Liver (tissue), 9 donors: ENCODE data around the gene MYOM1. TPM values are rescaled to one million over a fixed set of nuclear protein-coding genes. Genes with fewer than 3 reads are reported as not detected.

Experiments used
- DNase-seq: peaks from one replicate; pipeline ENCODE4 v3.0.0-alpha.2; 2017; ENCODE audit warnings: low spot score
- H3K27ac ChIP-seq, 2 donors: one replicate each; pipeline ENCODE4 v1.7.0; 2013; ENCODE audit warnings: inconsistent platforms in 2 of 2, low read length in 2 of 2, control low read depth in 1 of 2, low read depth in 1 of 2, mild to moderate bottlenecking in 1 of 2
- H3K27me3 ChIP-seq, 4 donors: one replicate each; pipeline versions ENCODE4 v1.6.1 to v1.7.0; 2013; ENCODE audit warnings: low read length in 3 of 4, inconsistent platforms in 1 of 4, mild to moderate bottlenecking in 1 of 4, moderate library complexity in 1 of 4; ENCODE audit not compliant: control insufficient read depth in 4 of 4, insufficient read depth in 4 of 4
- H3K36me3 ChIP-seq, 4 donors: one replicate each; pipeline versions ENCODE4 v1.6.1 to v1.7.0; 2013; ENCODE audit warnings: low read length in 3 of 4, mild to moderate bottlenecking in 3 of 4, low read depth in 1 of 4, moderate library complexity in 1 of 4; ENCODE audit not compliant: control insufficient read depth in 4 of 4, insufficient read depth in 3 of 4
- H3K4me1 ChIP-seq, 4 donors: one replicate each; pipeline versions ENCODE4 v1.6.1 to v1.7.0; 2013; ENCODE audit warnings: low read length in 3 of 4, mild to moderate bottlenecking in 3 of 4, moderate library complexity in 1 of 4; ENCODE audit not compliant: control insufficient read depth in 4 of 4, insufficient read depth in 4 of 4
- H3K4me3 ChIP-seq, 3 donors: one replicate each; pipeline versions ENCODE4 v1.6.1 to v1.7.0; 2013; ENCODE audit warnings: low read length in 3 of 3, control low read depth in 1 of 3, low read depth in 1 of 3, mild to moderate bottlenecking in 1 of 3
- H3K9ac ChIP-seq, 2 donors: one replicate each; pipeline ENCODE4 v1.7.0; 2013; ENCODE audit warnings: low read length in 2 of 2, mild to moderate bottlenecking in 2 of 2, moderate library complexity in 2 of 2, control low read depth in 1 of 2, low read depth in 1 of 2
- H3K9me3 ChIP-seq, 4 donors: one replicate each; pipeline versions ENCODE4 v1.6.1 to v1.7.0; 2013; ENCODE audit warnings: low read length in 3 of 4; ENCODE audit not compliant: control insufficient read depth in 4 of 4
- EGR1 ChIP-seq, 2 donors: IDR thresholded peaks; 2 replicates each; pipeline ENCODE4 v1.6.1; 2016 to 2018; ENCODE audit warnings: antibody characterized with exemption in 2 of 2, low read depth in 2 of 2
- FOXA1 ChIP-seq: IDR thresholded peaks from 2 replicates; pipeline ENCODE4 v1.6.1; 2016; ENCODE audit warnings: antibody characterized with exemption
- FOXA2 ChIP-seq: IDR thresholded peaks from 2 replicates; pipeline ENCODE4 v1.6.1; 2016; ENCODE audit warnings: antibody characterized with exemption
- HNF4A ChIP-seq, 2 donors: conservative IDR thresholded peaks; 2 replicates each; pipeline ENCODE4 v1.6.1; 2016; ENCODE audit warnings: antibody characterized with exemption in 2 of 2, mild to moderate bottlenecking in 2 of 2
- HNF4G ChIP-seq: IDR thresholded peaks from 2 replicates; pipeline ENCODE4 v1.6.1; 2016; ENCODE audit warnings: antibody characterized with exemption
- JUND ChIP-seq, 2 donors: IDR thresholded peaks; 2 replicates each; pipeline ENCODE4 v1.6.1; 2016; ENCODE audit warnings: antibody characterized with exemption in 2 of 2
- NR2F2 ChIP-seq: IDR thresholded peaks from 2 replicates; pipeline ENCODE4 v1.6.1; 2016; ENCODE audit warnings: antibody characterized with exemption
- RAD21 ChIP-seq, 2 donors: IDR thresholded peaks; 2 replicates each; pipeline ENCODE4 v1.6.1; 2016; ENCODE audit warnings: antibody characterized with exemption in 2 of 2, mild to moderate bottlenecking in 2 of 2
- RXRA ChIP-seq, 2 donors: IDR thresholded peaks; 2 replicates each; pipeline ENCODE4 v1.6.1; 2017 to 2018; ENCODE audit warnings: antibody characterized with exemption in 2 of 2, mild to moderate bottlenecking in 1 of 2
- SP1 ChIP-seq: IDR thresholded peaks from 2 replicates; pipeline ENCODE4 v1.6.1; 2018; ENCODE audit warnings: antibody characterized with exemption, mild to moderate bottlenecking
- TAF1 ChIP-seq: conservative IDR thresholded peaks from 2 replicates; pipeline ENCODE4 v1.6.1; 2016; ENCODE audit warnings: antibody characterized with exemption, mild to moderate bottlenecking
- YY1 ChIP-seq: IDR thresholded peaks from 2 replicates; pipeline ENCODE4 v1.6.1; 2016; ENCODE audit warnings: antibody characterized with exemption, mild to moderate bottlenecking
- WGBS: extraction: QIAGEN DNeasy Blood & Tissue Kit; methylation state at CpG from one replicate; pipeline ENCODE4 v1.1.7; 2013; 5-methylcytosine and 5-hydroxymethylcytosine counted together
- polyA plus RNA-seq, 2 donors: library from polyadenylated mRNA; stranded (reverse) in 1 of 2; unstranded in 1 of 2; fragments of 200-250 nt in 1 of 2; fragments of >200 nt in 1 of 2; fragmentation: Nextera tagmentation in 1 of 2; extraction: Ambion mirVana in 1 of 2; gene quantifications; one replicate each; pipeline versions ENCODE4 v1.2.1 to v1.2.3, GENCODE V29; 2013 to 2015
- total RNA-seq, 2 donors: library from RNA; depleted of rRNA; stranded (reverse); fragments of >200 nt; gene quantifications; one replicate each; pipeline ENCODE4 v1.2.3, GENCODE V29; 2014
- TF ChIP-seq, protein P1 (sequence below): IDR thresholded peaks from 2 replicates; pipeline ENCODE4 v1.6.1; 2016; ENCODE audit warnings: antibody characterized with exemption
- TF ChIP-seq, protein P2 (sequence below): fragments of 150-350 bp; IDR thresholded peaks from 2 replicates; pipeline ENCODE4 v1.5.1; 2017; ENCODE audit warnings: improper control_type of control experiment, low read depth, low read length; ENCODE audit not compliant: missing input control
- TF ChIP-seq, protein P3 (sequence below): IDR thresholded peaks from 2 replicates; pipeline ENCODE4 v1.6.1; 2016; ENCODE audit warnings: antibody characterized with exemption
- TF ChIP-seq, protein P4 (sequence below): IDR thresholded peaks from 2 replicates; pipeline ENCODE4 v1.6.1; 2016; ENCODE audit warnings: antibody characterized with exemption, mild to moderate bottlenecking
- TF ChIP-seq, protein P5 (sequence below): IDR thresholded peaks from 2 replicates; pipeline ENCODE4 v1.6.1; 2016; ENCODE audit warnings: antibody characterized with exemption
- donor health status: healthy.
- donor health status: healthy.
- donor health status: healthy.
- donor health status: healthy.
- donor health status: healthy.

MYOM1 gene
- total and polyA plus RNA-seq, 4 donors = 10.1 to 48.4 (median 21.3) TPM

DNA sequence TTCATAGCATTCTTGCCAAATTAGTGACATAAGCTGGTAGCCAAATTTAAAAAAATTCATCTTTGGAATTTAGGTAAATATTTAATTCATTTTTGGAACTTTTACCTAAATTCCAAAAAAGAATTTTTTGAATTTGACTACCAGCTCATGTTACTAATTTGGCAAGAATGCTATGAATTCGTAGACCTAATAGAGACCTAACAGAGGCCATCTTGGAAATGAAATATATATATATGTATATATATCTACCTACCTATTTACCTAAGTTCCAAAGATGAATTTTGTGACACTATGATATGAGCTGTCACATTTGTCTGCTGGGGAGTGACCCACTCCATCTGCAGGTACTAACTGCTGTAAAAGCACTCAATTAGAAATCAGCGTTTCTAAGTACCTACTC, 65.6 kb downstream of the MYOM1 start:
- WGBS = 95% methylated on average over 2 of the region's 2 CpGs
- Histone ChIP-seq H3K4me1 (peaks cover 3 to 11% (median 5%) of the 10 kb centered on the region in 4 donors), H3K36me3 (no peaks in the 10 kb centered on the region), H3K27ac (no peak overlapping the region), H3K9me3 (no peaks in the 10 kb centered on the region), H3K27me3 (no peaks in the 10 kb centered on the region), H3K9ac (no peak overlapping the region), H3K4me3 (no peak overlapping the region)
- TF ChIP-seq, protein P1, sequence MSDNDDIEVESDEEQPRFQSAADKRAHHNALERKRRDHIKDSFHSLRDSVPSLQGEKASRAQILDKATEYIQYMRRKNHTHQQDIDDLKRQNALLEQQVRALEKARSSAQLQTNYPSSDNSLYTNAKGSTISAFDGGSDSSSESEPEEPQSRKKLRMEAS = no peak
- TF ChIP-seq FOXA1 = no peak
- no peak for TF ChIP-seq EGR1 (IDR thresholded peaks at IDR 0.05; ENCODE audit: low read depth in 2 of 2)
- no peak for TF ChIP-seq RAD21 (IDR thresholded peaks at IDR 0.05)
- TF ChIP-seq, protein P2, sequence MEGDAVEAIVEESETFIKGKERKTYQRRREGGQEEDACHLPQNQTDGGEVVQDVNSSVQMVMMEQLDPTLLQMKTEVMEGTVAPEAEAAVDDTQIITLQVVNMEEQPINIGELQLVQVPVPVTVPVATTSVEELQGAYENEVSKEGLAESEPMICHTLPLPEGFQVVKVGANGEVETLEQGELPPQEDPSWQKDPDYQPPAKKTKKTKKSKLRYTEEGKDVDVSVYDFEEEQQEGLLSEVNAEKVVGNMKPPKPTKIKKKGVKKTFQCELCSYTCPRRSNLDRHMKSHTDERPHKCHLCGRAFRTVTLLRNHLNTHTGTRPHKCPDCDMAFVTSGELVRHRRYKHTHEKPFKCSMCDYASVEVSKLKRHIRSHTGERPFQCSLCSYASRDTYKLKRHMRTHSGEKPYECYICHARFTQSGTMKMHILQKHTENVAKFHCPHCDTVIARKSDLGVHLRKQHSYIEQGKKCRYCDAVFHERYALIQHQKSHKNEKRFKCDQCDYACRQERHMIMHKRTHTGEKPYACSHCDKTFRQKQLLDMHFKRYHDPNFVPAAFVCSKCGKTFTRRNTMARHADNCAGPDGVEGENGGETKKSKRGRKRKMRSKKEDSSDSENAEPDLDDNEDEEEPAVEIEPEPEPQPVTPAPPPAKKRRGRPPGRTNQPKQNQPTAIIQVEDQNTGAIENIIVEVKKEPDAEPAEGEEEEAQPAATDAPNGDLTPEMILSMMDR = no peak
- TF ChIP-seq NR2F2 = no peak
- TF ChIP-seq, protein P3, sequence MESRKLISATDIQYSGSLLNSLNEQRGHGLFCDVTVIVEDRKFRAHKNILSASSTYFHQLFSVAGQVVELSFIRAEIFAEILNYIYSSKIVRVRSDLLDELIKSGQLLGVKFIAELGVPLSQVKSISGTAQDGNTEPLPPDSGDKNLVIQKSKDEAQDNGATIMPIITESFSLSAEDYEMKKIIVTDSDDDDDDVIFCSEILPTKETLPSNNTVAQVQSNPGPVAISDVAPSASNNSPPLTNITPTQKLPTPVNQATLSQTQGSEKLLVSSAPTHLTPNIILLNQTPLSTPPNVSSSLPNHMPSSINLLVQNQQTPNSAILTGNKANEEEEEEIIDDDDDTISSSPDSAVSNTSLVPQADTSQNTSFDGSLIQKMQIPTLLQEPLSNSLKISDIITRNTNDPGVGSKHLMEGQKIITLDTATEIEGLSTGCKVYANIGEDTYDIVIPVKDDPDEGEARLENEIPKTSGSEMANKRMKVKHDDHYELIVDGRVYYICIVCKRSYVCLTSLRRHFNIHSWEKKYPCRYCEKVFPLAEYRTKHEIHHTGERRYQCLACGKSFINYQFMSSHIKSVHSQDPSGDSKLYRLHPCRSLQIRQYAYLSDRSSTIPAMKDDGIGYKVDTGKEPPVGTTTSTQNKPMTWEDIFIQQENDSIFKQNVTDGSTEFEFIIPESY = no peak
- no peak for TF ChIP-seq TAF1
- TF ChIP-seq HNF4G = no peak
- TF ChIP-seq SP1 = no peak
- TF ChIP-seq, protein P4, sequence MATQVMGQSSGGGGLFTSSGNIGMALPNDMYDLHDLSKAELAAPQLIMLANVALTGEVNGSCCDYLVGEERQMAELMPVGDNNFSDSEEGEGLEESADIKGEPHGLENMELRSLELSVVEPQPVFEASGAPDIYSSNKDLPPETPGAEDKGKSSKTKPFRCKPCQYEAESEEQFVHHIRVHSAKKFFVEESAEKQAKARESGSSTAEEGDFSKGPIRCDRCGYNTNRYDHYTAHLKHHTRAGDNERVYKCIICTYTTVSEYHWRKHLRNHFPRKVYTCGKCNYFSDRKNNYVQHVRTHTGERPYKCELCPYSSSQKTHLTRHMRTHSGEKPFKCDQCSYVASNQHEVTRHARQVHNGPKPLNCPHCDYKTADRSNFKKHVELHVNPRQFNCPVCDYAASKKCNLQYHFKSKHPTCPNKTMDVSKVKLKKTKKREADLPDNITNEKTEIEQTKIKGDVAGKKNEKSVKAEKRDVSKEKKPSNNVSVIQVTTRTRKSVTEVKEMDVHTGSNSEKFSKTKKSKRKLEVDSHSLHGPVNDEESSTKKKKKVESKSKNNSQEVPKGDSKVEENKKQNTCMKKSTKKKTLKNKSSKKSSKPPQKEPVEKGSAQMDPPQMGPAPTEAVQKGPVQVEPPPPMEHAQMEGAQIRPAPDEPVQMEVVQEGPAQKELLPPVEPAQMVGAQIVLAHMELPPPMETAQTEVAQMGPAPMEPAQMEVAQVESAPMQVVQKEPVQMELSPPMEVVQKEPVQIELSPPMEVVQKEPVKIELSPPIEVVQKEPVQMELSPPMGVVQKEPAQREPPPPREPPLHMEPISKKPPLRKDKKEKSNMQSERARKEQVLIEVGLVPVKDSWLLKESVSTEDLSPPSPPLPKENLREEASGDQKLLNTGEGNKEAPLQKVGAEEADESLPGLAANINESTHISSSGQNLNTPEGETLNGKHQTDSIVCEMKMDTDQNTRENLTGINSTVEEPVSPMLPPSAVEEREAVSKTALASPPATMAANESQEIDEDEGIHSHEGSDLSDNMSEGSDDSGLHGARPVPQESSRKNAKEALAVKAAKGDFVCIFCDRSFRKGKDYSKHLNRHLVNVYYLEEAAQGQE = no peak
- no peak for TF ChIP-seq FOXA2
- no peak for TF ChIP-seq HNF4A (conservative IDR thresholded peaks at IDR 0.05)
- TF ChIP-seq YY1 = no peak
- TF ChIP-seq JUND (IDR thresholded peaks at IDR 0.05) = no peak
- no peak for TF ChIP-seq RXRA (IDR thresholded peaks at IDR 0.05)
- TF ChIP-seq, protein P5, sequence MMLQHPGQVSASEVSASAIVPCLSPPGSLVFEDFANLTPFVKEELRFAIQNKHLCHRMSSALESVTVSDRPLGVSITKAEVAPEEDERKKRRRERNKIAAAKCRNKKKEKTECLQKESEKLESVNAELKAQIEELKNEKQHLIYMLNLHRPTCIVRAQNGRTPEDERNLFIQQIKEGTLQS = no peak
- DNase-seq = no peak
